Measurements from ENCODE around the gene GFRA1. TPM values are rescaled to one million over a fixed set of nuclear protein-coding genes. Genes with fewer than 3 reads are reported as not detected.

GFRA1 gene
- total and polyA plus RNA-seq, 2 of the 8 experiments (the other 6 are each of a cell fraction or from before 2014, with no cell fraction given) = 1.1 to 2.0 TPM

GRCh38 chr10:116190883-116191282 lies 82.1 kb downstream of the GFRA1 start:
- Histone ChIP-seq H3K14ac (ENCODE audit: insufficient read length) (no peak overlapping the region), H3K4ac (replicated peaks; ENCODE audit: insufficient read length, low read depth, low read length) (no peak overlapping the region), H4K8ac (ENCODE audit: extremely low read depth, insufficient read depth, low read length) (no peak overlapping the region), H3K79me2 (ENCODE audit: control insufficient read depth in 1 of 2, insufficient read depth in 2 of 2, low read length in 2 of 2) (no peaks in the 10 kb centered on the region), H3K4me3 (ENCODE audit: extremely low read depth in 1 of 4, insufficient read depth in 2 of 4, low read depth in 3 of 4, low read length in 4 of 4) (no peak overlapping the region), H3K9me3 (ENCODE audit: insufficient read depth in 2 of 2, low read depth in 1 of 2, low read length in 1 of 2) (peaks cover 6 to 7% of the 10 kb centered on the region in 2 experiments; a peak in 2 of 4 replicates), H3K23ac (ENCODE audit: insufficient read length) (no peak overlapping the region), H4K5ac (ENCODE audit: insufficient read length, low read depth, low read length) (no peak overlapping the region), H2AK5ac (ENCODE audit: low read depth, low read length) (no peak overlapping the region), H2BK5ac (ENCODE audit: low read depth, low read length) (no peak overlapping the region), H2AFZ (ENCODE audit: low read length) (no peak overlapping the region), H3K79me1 (ENCODE audit: low read depth, low read length) (no peaks in the 10 kb centered on the region), H3K9ac (replicated peaks in 1 of 4; ENCODE audit: extremely low read depth in 1 of 4, low read depth in 3 of 4, low read length in 3 of 4) (no peak overlapping the region), H3K27me3 (replicated peaks in 1 of 4; ENCODE audit: control insufficient read depth in 3 of 4, extremely low read depth in 1 of 4, insufficient read depth in 3 of 4, low read length in 3 of 4) (no peaks in the 10 kb centered on the region), H4K20me1 (replicated peaks in 1 of 2; ENCODE audit: control insufficient read depth in 1 of 2, insufficient read depth in 2 of 2, low read length in 2 of 2) (no peaks in the 10 kb centered on the region), H3K18ac (ENCODE audit: extremely low read depth, low read length) (no peak overlapping the region), H2BK20ac (ENCODE audit: low read length) (no peak overlapping the region), H2BK120ac (replicated peaks; ENCODE audit: low read depth, low read length) (no peak overlapping the region), H3K27ac (ENCODE audit: low read depth, low read length) (no peak overlapping the region), H2BK15ac (ENCODE audit: low read length) (no peak overlapping the region), H3K4me1 (replicated peaks in 1 of 4; ENCODE audit: control insufficient read depth in 3 of 4, insufficient read depth in 4 of 4, low read length in 3 of 4) (peaks cover 0 to 6% (median 1%) of the 10 kb centered on the region in 4 experiments; a peak in 3 of 7 replicates), H4K91ac (replicated peaks; ENCODE audit: insufficient read length, low read length) (no peak overlapping the region), H3K56ac (replicated peaks; ENCODE audit: insufficient read length, low read depth, low read length) (no peak overlapping the region), H3K36me3 (ENCODE audit: control insufficient read depth in 2 of 4, insufficient read depth in 4 of 4, low read length in 3 of 4) (no peaks in the 10 kb centered on the region), H2BK12ac (ENCODE audit: low read depth, low read length) (no peak overlapping the region), H3K4me2 (ENCODE audit: insufficient read depth in 1 of 2, low read depth in 2 of 2, low read length in 2 of 2) (no peak overlapping the region), H3K23me2 (ENCODE audit: low read depth, low read length) (no peaks in the 10 kb centered on the region)
- no peak for FAIRE-seq
- ChIA-PET POLR2A (ENCODE audit: partially characterized antibody) (no interaction called here), CTCF (ENCODE audit: partially characterized antibody) (interaction anchor here (0.7 kb wide), 1 partner anchor 12 kb away, joined by 3 read pairs; no protein-coding TSS in a partner anchor)
- no peak for DNase-seq (ENCODE audit: low read depth in 1 of 2, low spot score in 2 of 2)
- TF ChIP-seq RXRA (IDR thresholded peaks at IDR 0.05; ENCODE audit: insufficient read depth, low read depth, low read length) (no peak), JUN (IDR thresholded peaks at IDR 0.05; ENCODE audit: low read depth, low read length) (no peak), CTBP2 (IDR thresholded peaks at IDR 0.05; ENCODE audit: borderline replicate concordance, insufficient read depth, insufficient read length, low read length) (no peak), GABPA (IDR thresholded peaks at IDR 0.05; ENCODE audit: borderline replicate concordance, insufficient read depth, low read length) (no peak), BACH1 (IDR thresholded peaks at IDR 0.05; ENCODE audit: low read length) (no peak), SRF (IDR thresholded peaks at IDR 0.05; ENCODE audit: low read depth, low read length) (no peak), RAD21 (IDR thresholded peaks at IDR 0.05 in 1 of 2, conservative IDR thresholded peaks at IDR 0.05 in 1 of 2; ENCODE audit: low read depth in 2 of 2, low read length in 2 of 2) (no peak), TBP (IDR thresholded peaks at IDR 0.05; ENCODE audit: low read depth, low read length) (no peak), SIX5 (IDR thresholded peaks at IDR 0.05; ENCODE audit: low read depth, low read length) (no peak), SP2 (IDR thresholded peaks at IDR 0.05; ENCODE audit: low read length) (no peak)
- TF ChIP-seq, protein P1, sequence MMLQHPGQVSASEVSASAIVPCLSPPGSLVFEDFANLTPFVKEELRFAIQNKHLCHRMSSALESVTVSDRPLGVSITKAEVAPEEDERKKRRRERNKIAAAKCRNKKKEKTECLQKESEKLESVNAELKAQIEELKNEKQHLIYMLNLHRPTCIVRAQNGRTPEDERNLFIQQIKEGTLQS (IDR thresholded peaks at IDR 0.05; ENCODE audit: insufficient read depth, low read depth, low read length) = no peak
- 87% methylated on average over 2 of the region's 2 CpGs; no CpG with 5 or more reads in 1 of the 2 experiments for WGBS, 2 experiments (ENCODE audit: extremely low coverage in 1 of 2, insufficient coverage in 1 of 2, insufficient read length in 1 of 2, insufficient replicate concordance in 2 of 2, low coverage in 1 of 2, low lambda C conversion rate in 2 of 2, missing lambda C conversion rate in 1 of 2)
